ENCODE data around the gene GLIS1.

The GLIS1 gene

DNA sequence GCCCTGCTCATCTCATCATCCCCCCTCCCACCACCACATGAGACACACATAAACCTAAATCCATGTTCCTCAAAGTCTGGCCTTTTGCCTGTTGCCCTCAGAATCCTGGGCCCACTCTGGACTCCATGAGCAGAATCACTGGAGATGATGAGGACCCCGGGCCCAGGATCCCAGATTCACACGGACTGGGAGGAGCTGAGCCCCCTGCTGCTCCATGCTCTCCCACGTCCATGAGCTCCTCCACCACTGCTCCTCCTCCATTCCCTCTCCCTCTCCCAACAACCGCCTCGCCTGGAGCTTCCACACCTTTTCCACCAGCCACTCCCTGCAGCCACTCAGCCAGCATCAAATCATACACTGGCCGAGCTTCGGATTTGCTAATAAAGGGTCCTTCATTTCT lies 47.6 kb downstream of the GLIS1 start:
- TF ChIP-seq, protein P1, sequence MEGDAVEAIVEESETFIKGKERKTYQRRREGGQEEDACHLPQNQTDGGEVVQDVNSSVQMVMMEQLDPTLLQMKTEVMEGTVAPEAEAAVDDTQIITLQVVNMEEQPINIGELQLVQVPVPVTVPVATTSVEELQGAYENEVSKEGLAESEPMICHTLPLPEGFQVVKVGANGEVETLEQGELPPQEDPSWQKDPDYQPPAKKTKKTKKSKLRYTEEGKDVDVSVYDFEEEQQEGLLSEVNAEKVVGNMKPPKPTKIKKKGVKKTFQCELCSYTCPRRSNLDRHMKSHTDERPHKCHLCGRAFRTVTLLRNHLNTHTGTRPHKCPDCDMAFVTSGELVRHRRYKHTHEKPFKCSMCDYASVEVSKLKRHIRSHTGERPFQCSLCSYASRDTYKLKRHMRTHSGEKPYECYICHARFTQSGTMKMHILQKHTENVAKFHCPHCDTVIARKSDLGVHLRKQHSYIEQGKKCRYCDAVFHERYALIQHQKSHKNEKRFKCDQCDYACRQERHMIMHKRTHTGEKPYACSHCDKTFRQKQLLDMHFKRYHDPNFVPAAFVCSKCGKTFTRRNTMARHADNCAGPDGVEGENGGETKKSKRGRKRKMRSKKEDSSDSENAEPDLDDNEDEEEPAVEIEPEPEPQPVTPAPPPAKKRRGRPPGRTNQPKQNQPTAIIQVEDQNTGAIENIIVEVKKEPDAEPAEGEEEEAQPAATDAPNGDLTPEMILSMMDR (conservative IDR thresholded peaks at IDR 0.05; ENCODE audit: low read depth, low read length): no peak
- DNase-seq (ENCODE audit: low read depth): no peak
- no peak overlapping the region for H3K4me3 ChIP-seq (ENCODE audit: low read depth, low read length)

DNA sequence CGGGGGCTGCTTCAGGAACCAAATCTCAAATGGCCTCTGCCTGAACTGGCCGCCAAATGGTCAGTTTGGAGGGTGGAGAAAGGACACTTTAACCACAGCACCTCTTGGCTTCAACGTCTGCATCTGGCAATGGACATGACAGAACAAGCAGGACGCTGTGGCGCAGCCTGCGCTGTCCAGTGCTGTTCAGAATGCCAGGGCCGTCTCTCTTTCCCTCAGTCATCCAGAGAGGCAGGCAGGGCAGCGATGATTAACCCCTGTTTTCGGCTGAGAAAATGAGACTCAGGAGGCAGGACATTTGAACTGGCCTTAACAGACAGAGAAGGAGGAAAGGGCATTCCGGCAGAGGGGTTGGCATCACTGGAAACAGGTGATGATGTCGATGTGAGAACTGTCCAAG lies 48.6 kb downstream of the GLIS1 start:
- TF ChIP-seq, protein P1 (conservative IDR thresholded peaks at IDR 0.05; ENCODE audit: low read depth, low read length): no peak

DNA sequence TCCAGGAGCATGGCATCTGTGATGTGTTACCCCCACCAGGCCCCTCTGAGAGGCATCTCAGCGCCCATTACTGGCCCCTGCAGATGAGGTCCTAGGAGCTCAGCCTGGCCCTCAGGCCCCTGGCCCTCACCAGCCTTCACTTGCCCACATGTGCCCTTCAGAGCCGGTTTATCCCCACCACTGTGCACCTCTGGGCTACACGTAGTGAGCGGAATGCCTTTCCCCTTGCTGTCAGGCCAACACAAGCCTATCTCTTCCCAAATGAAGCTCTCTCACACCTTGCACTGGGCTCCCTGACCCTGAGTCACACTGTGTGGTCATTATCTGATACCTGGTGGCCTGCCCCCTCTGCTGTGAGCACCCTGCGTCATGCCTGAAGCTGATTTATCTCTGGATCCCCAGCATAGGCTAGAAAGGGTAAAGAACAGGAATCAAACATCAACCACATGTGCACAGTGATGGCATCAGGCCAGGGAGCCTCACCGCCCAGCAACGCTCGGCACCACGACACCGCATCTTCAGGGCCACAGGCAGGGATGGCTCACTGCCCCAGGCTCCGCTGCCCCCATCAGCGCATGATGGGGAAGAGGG lies 49.1 kb downstream of the GLIS1 start:
- TF ChIP-seq, protein P1 (conservative IDR thresholded peaks at IDR 0.05; ENCODE audit: low read depth, low read length): no peak
- H3K4me3 ChIP-seq (ENCODE audit: low read depth, low read length): no peak overlapping the region
- DNase-seq (ENCODE audit: low read depth): no peak

More for the DNA sequence above, 48.6 kb downstream of the GLIS1 start:
- no peak for DNase-seq (ENCODE audit: low read depth)
- H3K4me3 ChIP-seq (ENCODE audit: low read depth, low read length): no peak overlapping the region

DNA sequence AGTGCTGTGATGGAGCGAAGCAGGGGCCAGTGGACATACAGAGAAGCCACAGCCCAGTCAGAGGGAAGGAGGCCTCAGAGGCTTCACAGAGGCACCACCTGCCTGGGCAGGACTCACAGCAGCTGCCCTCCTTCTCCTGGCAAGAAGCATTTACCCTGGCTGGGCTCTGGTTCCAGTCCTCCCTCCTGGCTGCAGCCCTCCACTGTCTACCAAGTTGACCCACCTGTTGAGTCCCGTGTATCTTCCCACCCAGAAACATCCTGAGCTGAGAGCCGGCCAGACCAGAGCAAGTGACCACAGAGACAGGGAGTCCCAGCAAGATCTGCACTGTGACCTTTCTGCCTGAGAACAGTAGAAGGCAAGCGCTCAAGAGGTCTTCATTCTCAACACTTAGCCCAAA lies 49.7 kb downstream of the GLIS1 start:
- no peak for DNase-seq (ENCODE audit: low read depth)

DNA sequence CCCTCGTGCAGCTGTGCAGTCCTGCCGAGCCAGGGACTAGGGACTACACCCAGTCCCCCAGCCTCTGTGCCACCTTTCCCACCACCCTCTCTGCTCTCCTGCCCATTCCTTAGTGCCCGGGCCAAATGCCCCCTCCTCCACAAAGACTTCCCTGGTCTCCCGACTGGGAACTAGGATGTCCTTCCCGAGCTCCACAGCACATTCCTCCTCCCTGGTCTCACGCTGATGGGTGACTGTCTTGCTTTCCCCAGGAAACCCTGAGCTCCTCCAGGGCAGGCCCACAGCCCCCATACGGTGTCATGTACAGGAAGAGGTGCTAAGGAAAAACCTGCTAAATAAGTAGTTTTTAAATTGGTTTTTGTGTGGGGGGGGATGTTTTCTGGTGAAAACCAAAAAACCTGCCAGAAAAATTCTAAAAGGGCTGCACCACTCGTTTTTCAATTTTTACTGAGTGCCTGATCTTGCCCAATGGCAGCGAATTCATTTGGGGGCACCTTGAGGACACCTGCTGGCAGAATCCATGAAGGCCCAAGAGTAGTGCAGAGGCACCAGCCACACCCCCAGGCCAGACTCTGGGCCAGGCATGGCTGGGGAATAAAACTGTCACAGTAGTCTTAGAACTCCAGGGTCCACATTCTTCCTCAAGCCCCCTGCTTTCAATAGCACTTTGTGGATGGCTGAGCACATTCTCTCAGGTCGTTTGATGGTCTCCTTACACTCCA lies 50.4 kb downstream of the GLIS1 start:
- no peak for DNase-seq (ENCODE audit: low read depth)
- H3K4me3 ChIP-seq (ENCODE audit: low read depth, low read length): no peak overlapping the region
- TF ChIP-seq, protein P1 (conservative IDR thresholded peaks at IDR 0.05; ENCODE audit: low read depth, low read length): peak; percentile 29

More for the DNA sequence above, 49.7 kb downstream of the GLIS1 start:
- TF ChIP-seq, protein P1 (conservative IDR thresholded peaks at IDR 0.05; ENCODE audit: low read depth, low read length): no peak
- no peak overlapping the region for H3K4me3 ChIP-seq (ENCODE audit: low read depth, low read length)

DNA sequence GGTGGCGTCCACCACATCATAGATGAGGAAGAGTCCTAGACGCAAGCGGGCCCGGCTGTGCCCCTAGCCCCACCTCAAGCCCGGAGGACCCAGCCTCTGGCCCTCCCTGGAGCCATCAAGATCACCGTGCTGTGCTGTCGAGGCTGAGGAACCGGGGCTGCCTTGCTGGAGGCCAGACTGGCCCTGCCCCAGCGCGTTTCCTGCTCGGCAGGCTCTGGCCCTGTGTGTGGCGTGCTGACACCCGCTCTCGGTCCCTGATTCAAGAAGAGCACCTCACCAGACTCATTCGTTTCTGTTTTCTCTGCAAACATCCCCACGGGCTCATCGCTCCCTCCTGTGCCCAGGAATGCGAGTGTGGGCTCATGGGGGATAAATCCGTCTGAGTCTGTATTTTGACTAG lies 51.1 kb downstream of the GLIS1 start:
- TF ChIP-seq, protein P1 (conservative IDR thresholded peaks at IDR 0.05; ENCODE audit: low read depth, low read length): no peak
- DNase-seq (ENCODE audit: low read depth): peak; percentile 32
- H3K4me3 ChIP-seq (ENCODE audit: low read depth, low read length): no peak overlapping the region

DNA sequence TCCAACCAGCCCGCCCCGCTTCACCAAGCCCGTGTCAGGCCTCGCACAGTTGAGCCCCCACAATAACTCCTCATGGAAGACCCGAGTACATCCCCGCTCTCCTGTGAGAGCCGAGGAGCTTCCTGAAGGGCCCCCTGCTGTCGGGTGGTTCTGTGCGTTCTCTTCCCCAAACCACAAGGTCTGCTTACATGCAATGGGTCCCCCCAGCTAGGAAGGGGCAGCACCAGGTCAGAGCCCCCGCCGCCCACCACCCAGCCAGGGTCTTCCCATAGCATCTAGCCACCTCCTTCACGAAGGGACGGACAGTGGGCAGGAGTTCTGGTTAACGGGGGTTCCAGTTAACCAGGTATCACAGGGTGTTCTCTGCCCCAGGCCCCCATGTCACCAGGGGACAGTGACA lies 51.5 kb downstream of the GLIS1 start:
- H3K4me3 ChIP-seq (ENCODE audit: low read depth, low read length): no peak overlapping the region
- TF ChIP-seq, protein P1 (conservative IDR thresholded peaks at IDR 0.05; ENCODE audit: low read depth, low read length): no peak
- no peak for DNase-seq (ENCODE audit: low read depth)
